ACC112 (cell line): ENCODE data around the gene HSFX1.
"Not testable (repeated sequence)": the region's sequence is repeated elsewhere in the genome, so short reads cannot be mapped to it uniquely, and the experiment has no call there.

Experiments used
- H2AFZ ChIP-seq: fragments of 200-600 bp; sonication (generic); one replicate; pipeline ENCODE4 v1.6.0; 2017; ENCODE audit warnings: antibody characterized with exemption, low read length; ENCODE audit not compliant: unreplicated experiment
- H3K27ac ChIP-seq: fragments of 200-600 bp; sonication (generic); 2 replicates; pipeline ENCODE4 v1.5.1; 2014; ENCODE audit warnings: low read depth, mild to moderate bottlenecking, antibody characterized with exemption, low read length, moderate library complexity
- H3K27me3 ChIP-seq: fragments of 200-600 bp; sonication (generic); 2 replicates; pipeline ENCODE4 v1.6.1; 2014; ENCODE audit warnings: mild to moderate bottlenecking, antibody characterized with exemption, low read length, moderate library complexity, mixed read lengths; ENCODE audit not compliant: insufficient read depth
- H3K36me3 ChIP-seq: fragments of 200-600 bp; sonication (generic); 2 replicates; pipeline ENCODE4 v1.6.1; 2016; ENCODE audit warnings: mild to moderate bottlenecking, antibody characterized with exemption, low read length, moderate library complexity, mixed read lengths; ENCODE audit not compliant: insufficient read depth
- H3K4me1 ChIP-seq: fragments of 200-600 bp; sonication (generic); one replicate; pipeline ENCODE4 v1.6.1; 2016; ENCODE audit warnings: low read length, mixed read lengths; ENCODE audit not compliant: insufficient read depth, unreplicated experiment, control insufficient read depth
- H3K4me3 ChIP-seq: fragments of 200-600 bp; sonication (generic); 2 replicates; pipeline ENCODE4 v1.5.1; 2014; ENCODE audit warnings: mild to moderate bottlenecking, low read depth, low read length
- H3K79me2 ChIP-seq: fragments of 200-600 bp; sonication (generic); one replicate; pipeline ENCODE4 v1.6.0; 2016; ENCODE audit warnings: low read length; ENCODE audit not compliant: control insufficient read depth, unreplicated experiment, insufficient read depth

Gene HSFX1, protein sequence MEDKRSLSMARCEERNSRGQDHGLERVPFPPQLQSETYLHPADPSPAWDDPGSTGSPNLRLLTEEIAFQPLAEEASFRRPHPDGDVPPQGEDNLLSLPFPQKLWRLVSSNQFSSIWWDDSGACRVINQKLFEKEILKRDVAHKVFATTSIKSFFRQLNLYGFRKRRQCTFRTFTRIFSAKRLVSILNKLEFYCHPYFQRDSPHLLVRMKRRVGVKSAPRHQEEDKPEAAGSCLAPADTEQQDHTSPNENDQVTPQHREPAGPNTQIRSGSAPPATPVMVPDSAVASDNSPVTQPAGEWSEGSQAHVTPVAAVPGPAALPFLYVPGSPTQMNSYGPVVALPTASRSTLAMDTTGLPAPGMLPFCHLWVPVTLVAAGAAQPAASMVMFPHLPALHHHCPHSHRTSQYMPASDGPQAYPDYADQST

DNA sequence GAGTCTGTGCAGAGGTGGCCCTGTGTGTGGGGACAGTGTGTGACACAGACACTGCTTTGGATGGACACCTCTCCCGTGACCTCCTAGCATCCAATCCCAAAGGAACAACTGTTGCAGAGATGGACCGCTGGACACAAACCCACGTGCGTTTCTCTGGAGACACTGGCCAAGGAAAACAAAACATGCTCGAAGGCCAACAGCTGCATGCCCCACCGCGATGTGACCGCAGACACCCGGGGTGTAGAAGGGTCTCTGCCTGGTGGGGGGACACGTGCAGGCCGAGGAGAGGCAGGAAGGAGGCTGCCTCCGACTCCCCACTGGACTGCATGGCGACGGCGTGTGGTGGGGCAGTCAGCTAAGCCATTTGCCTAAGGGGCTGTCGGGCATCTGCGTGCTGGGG lies at the start of gene HSFX1:
Gene HSFX1, plus strand, starts transcription at position 301 of the 400 bp plus-strand sequence. CDS start 614 bp downstream, outside the sequence.
- H3K4me1 ChIP-seq, H3K36me3 ChIP-seq, H2AFZ ChIP-seq, H3K79me2 ChIP-seq, H3K4me3 ChIP-seq, H3K27ac ChIP-seq, H3K27me3 ChIP-seq: not testable (repeated sequence)

- not testable (repeated sequence) for H2AFZ ChIP-seq, H3K27ac ChIP-seq, H3K27me3 ChIP-seq, H3K4me3 ChIP-seq, H3K36me3 ChIP-seq, H3K4me1 ChIP-seq, H3K79me2 ChIP-seq
These were observed 46.6 kb upstream of the HSFX1 start for GRCh38 chrX:149727308-149727707.

DNA sequence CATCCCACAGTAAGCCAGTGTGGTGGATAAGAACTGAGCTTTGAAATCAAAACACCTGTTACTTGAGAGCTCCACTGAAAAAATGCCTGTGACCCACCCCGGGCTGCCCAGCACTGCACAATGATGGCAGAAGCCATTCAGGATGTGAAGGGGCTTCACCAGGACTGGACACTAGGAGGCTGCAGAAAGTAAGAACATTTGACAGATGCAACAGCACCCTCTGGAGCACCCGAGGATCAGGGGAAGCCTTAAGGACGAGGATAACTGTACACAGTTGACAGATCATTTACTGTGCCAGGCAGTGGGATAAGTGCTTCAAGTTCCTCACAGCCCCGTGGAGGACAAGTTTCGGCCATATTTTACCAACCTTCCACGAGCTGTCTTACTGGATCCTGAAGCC lies 31.6 kb upstream of the HSFX1 start:
- H3K27me3 ChIP-seq, H2AFZ ChIP-seq, H3K4me3 ChIP-seq, H3K79me2 ChIP-seq, H3K27ac ChIP-seq, H3K4me1 ChIP-seq, H3K36me3 ChIP-seq: not testable (repeated sequence)

DNA sequence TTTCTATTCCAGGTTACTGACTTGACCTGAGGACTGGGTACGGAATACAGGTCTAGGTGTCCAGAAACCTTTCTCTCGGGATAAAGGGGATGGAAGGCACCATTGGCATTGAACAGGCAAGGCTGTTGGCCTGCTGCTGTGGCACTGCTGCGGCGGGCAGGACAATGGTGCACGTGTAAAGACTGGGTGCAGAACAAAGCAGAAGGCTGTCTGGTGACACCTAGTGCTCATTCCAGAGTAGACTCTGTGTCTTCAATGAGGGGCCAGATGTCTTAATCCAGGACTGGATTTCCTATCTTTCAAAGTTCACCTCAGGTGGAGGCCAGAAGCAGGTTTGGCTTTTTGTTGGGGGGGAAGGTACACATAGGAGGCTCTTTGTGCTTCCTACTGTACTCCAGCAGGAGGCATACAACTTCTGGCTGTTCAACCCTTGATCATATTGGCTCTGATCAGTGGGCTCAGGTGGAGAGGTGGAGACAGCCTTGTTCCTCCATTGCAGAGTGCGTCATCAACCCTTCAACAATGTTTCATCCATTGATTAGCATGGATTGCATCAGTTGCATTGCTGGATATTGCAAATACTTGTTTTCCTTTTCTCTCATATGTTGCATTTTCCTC lies 27.4 kb upstream of the HSFX1 start:
- H3K4me3 ChIP-seq, H3K36me3 ChIP-seq, H3K79me2 ChIP-seq, H2AFZ ChIP-seq, H3K4me1 ChIP-seq, H3K27me3 ChIP-seq, H3K27ac ChIP-seq: not testable (repeated sequence)

GRCh38 chrX:149757206-149758067 lies 16.4 kb upstream of the HSFX1 start:
- Histone ChIP-seq H2AFZ (no peak overlapping the region), H3K4me3 (no peak overlapping the region), H3K79me2 (no peaks in the 10 kb centered on the region)

GRCh38 chrX:149758068-149758714 lies 15.7 kb upstream of the HSFX1 start:
- Histone ChIP-seq H3K4me3 (no peak overlapping the region), H3K27ac (no peak overlapping the region), H3K27me3 (peaks cover 4% of the 10 kb centered on the region; the same call in 1 of the 2 replicates), H3K4me1 (no peaks in the 10 kb centered on the region), H3K36me3 (no peaks in the 10 kb centered on the region), H3K79me2 (no peaks in the 10 kb centered on the region), H2AFZ (no peak overlapping the region)

More at GRCh38 chrX:149757206-149758067, 16.4 kb upstream of the HSFX1 start:
- Histone ChIP-seq H3K27ac (no peak overlapping the region), H3K36me3 (no peaks in the 10 kb centered on the region), H3K27me3 (peaks cover 4% of the 10 kb centered on the region; the same call in 1 of the 2 replicates), H3K4me1 (no peaks in the 10 kb centered on the region)

DNA sequence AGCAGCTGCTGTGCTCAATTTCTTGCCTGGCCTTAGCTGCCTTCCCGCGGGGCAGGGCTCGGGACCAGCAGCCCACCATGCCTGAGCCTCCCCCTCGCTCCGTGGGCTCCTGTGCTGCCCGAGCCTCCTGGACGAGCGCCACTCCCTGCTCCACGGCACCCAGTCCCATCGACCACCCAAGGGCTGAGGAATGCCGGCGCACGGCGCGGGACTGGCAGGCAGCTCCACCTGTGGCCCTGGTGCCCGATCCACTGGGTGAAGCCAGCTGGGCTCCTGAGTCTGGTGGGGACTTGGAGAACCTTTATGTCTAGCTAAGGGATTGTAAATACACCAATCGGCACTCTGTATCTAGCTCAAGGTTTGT lies 15.2 kb upstream of the HSFX1 start:
- H2AFZ ChIP-seq, H3K4me3 ChIP-seq, H3K36me3 ChIP-seq, H3K27ac ChIP-seq, H3K4me1 ChIP-seq, H3K27me3 ChIP-seq, H3K79me2 ChIP-seq: not testable (repeated sequence)

DNA sequence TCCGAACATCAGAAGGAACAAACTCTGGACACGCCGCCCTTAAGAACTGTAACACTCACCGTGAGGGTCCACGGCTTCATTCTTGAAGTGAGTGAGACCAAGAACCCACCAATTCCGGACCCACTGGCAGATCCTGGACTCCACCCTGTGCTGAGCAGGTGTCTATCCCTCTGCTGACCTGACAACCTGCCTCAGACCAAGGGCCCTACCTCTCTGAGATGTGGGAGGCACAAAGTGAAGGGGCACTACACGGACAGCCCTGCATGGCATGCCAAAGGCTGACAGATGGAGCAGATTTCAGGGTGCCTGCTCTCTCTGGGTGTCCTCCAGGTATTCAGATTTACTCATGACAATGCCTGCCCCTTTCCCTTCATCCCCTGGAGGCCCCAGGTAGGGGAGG lies 14.0 kb upstream of the HSFX1 start:
- no peaks in the 10 kb centered on the region for H3K36me3 ChIP-seq
- H3K79me2 ChIP-seq = no peaks in the 10 kb centered on the region
- H3K4me1 ChIP-seq = no peaks in the 10 kb centered on the region
- no peak overlapping the region for H3K4me3 ChIP-seq
- H3K27me3 ChIP-seq = peaks cover under 1% of the 10 kb centered on the region; the same call in 1 of the 2 replicates
- no peak overlapping the region for H3K27ac ChIP-seq
- H2AFZ ChIP-seq = no peak overlapping the region

- Histone ChIP-seq H3K4me3 (no peak overlapping the region), H3K79me2 (no peaks in the 10 kb centered on the region), H3K4me1 (no peaks in the 10 kb centered on the region), H3K27ac (no peak overlapping the region), H3K36me3 (no peaks in the 10 kb centered on the region), H3K27me3 (no peaks in the 10 kb centered on the region), H2AFZ (no peak overlapping the region)
These were observed 12.9 kb upstream of the HSFX1 start for GRCh38 chrX:149760965-149761364.

- not testable (repeated sequence) for H3K4me1 ChIP-seq, H3K36me3 ChIP-seq, H3K27me3 ChIP-seq, H3K4me3 ChIP-seq, H3K27ac ChIP-seq, H3K79me2 ChIP-seq, H2AFZ ChIP-seq
These were observed 11.8 kb upstream of the HSFX1 start for GRCh38 chrX:149761858-149762674.
